ENCODE measurements around the gene TAF5. TPM values are rescaled to one million over a fixed set of nuclear protein-coding genes. Genes with fewer than 3 reads are reported as not detected.

Gene TAF5
- total RNA-seq (2012; rRNA removed) (3.6 and 5.0 TPM in 2 replicates), polyA plus RNA-seq (2012; rRNA removed) (1.7 and 1.9 TPM in 2 replicates), Bru-seq, nascent RNA (percentile 40 among the genes with signal in this experiment), BruChase-seq, experiment 1, labeled RNA remaining after a 6-hour chase (percentile 46 among the genes with signal in this experiment), BruChase-seq, experiment 2, labeled RNA remaining after a 2-hour chase (percentile 44 among the genes with signal in this experiment)
- polyA plus RNA-seq (2012; cell fraction: cytosol; rRNA removed), result 0.55 and 0.74 TPM in 2 replicates
- polyA plus RNA-seq (2012; cell fraction: nucleus; rRNA removed; ENCODE audit: low replicate concordance), result 1.1 and 1.5 TPM in 2 replicates
- long read RNA-seq, transcript TAF5-201 (11 exons, 3,268 nt), result major isoform, 10 of 14 reads
- long read RNA-seq, partial matches to known transcripts, result 3 of 14 reads
- long read RNA-seq, other reads (novel, unspliced or antisense), result 1 of 14 reads

GRCh38 chr10:103367782-103368518 is at the start of gene TAF5:
Gene TAF5, plus strand, starts transcription at chr10:103367976. Its CDS starts 14 bp downstream, at chr10:103367990.
- Histone ChIP-seq H3K4me3 (ENCODE audit: insufficient read depth, low read depth, low read length) (peak within 1 kb of the TSS; percentile 88), H4K5ac (ENCODE audit: low read depth, low read length) (peak within 1 kb of the TSS; percentile 37), H3K9me1 (ENCODE audit: insufficient read depth, low read length) (no peaks in the 10 kb centered on the region), H2AK9ac (replicated peaks; ENCODE audit: low read depth, low read length, poor library complexity) (peak within 1 kb of the TSS; percentile 80), H2BK120ac (ENCODE audit: low read depth, low read length) (no peak within 1 kb of the TSS), H3K9me3 (ENCODE audit: control insufficient read depth, insufficient read depth, low read length) (no peaks in the 10 kb centered on the region), H3K9ac (ENCODE audit: low read depth, low read length) (peak within 1 kb of the TSS; percentile 84), H2BK20ac (ENCODE audit: low read depth, low read length) (no peak within 1 kb of the TSS), H4K20me1 (ENCODE audit: insufficient read depth, low read length) (no peaks in the 10 kb centered on the region), H3K18ac (ENCODE audit: low read depth, low read length) (no peak within 1 kb of the TSS), H3K56ac (ENCODE audit: extremely low read depth, insufficient read depth, low read length) (no peak within 1 kb of the TSS), H2BK5ac (ENCODE audit: low read depth, low read length, poor library complexity, severe bottlenecking) (peak within 1 kb of the TSS; percentile 80), H3K79me1 (ENCODE audit: low read depth in 1 of 2, low read length in 2 of 2) (peaks cover 3 to 26% of the 10 kb centered on the region in 2 experiments; a peak in 2 of 4 replicates), H3K23ac (ENCODE audit: low read depth, low read length) (peak within 1 kb of the TSS; percentile 74; the same call in 1 of the 2 replicates), H3K4me2 (ENCODE audit: low read depth, low read length) (peak within 1 kb of the TSS; percentile 95), H3K27me3 (ENCODE audit: control insufficient read depth, insufficient read depth, low read length) (no peaks in the 10 kb centered on the region), H2BK15ac (ENCODE audit: low read depth, low read length) (no peak within 1 kb of the TSS), H3K14ac (replicated peaks; ENCODE audit: low read depth, low read length) (0 out of 2 replicates have a peak within 1 kb of the TSS, but pooled peaks have one; percentile 39), H3K4me1 (ENCODE audit: control insufficient read depth, insufficient read depth, low read length) (no peaks in the 10 kb centered on the region), H4K8ac (ENCODE audit: low read depth in 2 of 2, low read length in 2 of 2) (peak within 1 kb of the TSS; percentile 91), H3K4ac (ENCODE audit: low read depth, low read length) (peak within 1 kb of the TSS; percentile 10), H2AK5ac (ENCODE audit: low read depth, low read length) (no peak within 1 kb of the TSS), H2AFZ (replicated peaks; ENCODE audit: low read length, poor library complexity) (peak within 1 kb of the TSS; percentile 99), H3K36me3 (ENCODE audit: control insufficient read depth, insufficient read depth, low read length) (no peaks in the 10 kb centered on the region), H3K27ac (ENCODE audit: insufficient read depth, low read length) (peak within 1 kb of the TSS; percentile 82), H4K91ac (ENCODE audit: insufficient read depth, low read depth, low read length) (peak within 1 kb of the TSS; percentile 31)
- POLR2A ChIA-PET (ENCODE audit: unreplicated experiment), result interaction anchor here (0.5 kb wide), 1 partner anchor 135 kb away, joined by 3 read pairs; no protein-coding TSS in a partner anchor
- 0% methylated on average over 48 of the region's 81 CpGs; no CpG with 5 or more reads in 1 of the 2 experiments for WGBS, 2 experiments (ENCODE audit: extremely low coverage in 2 of 2, insufficient read length in 1 of 2)
- ATAC-seq (ENCODE audit: low read depth) (peak; percentile 88), DNase-seq (peak; percentile 96)
- CTCF ChIA-PET, result no interaction called here
- TF ChIP-seq CHD1 (IDR thresholded peaks at IDR 0.05; ENCODE audit: low read depth, low read length), result 0 out of 2 replicates have a peak, but pooled peaks have one; percentile 71
- no peak for TF ChIP-seq NFE2L2 (IDR thresholded peaks at IDR 0.05; ENCODE audit: low read depth, low read length)
- TF ChIP-seq BHLHE40 (IDR thresholded peaks at IDR 0.05; ENCODE audit: low read depth, low read length), result no peak
- peak; percentile 84; the same call in 1 of the 2 replicates for TF ChIP-seq MAZ (IDR thresholded peaks at IDR 0.05; ENCODE audit: borderline replicate concordance, low read depth, low read length)
- TF ChIP-seq ELK1 (IDR thresholded peaks at IDR 0.05; ENCODE audit: borderline replicate concordance, low read depth, low read length), result no peak
- TF ChIP-seq USF2 (IDR thresholded peaks at IDR 0.05; ENCODE audit: low read depth, low read length), result 0 out of 2 replicates have a peak, but pooled peaks have one; percentile 30
- TF ChIP-seq MXI1 (IDR thresholded peaks at IDR 0.05; ENCODE audit: borderline replicate concordance, low read depth, low read length), result peak; percentile 82; the same call in 1 of the 2 replicates
- TF ChIP-seq RFX5 (IDR thresholded peaks at IDR 0.05; ENCODE audit: low read depth, low read length), result no peak
- peak; percentile 69 for TF ChIP-seq CEBPB (IDR thresholded peaks at IDR 0.05; ENCODE audit: low read depth, low read length)
- peak; percentile 59; the same call in 1 of the 2 replicates for TF ChIP-seq POLR2A (IDR thresholded peaks at IDR 0.05; ENCODE audit: low read depth, low read length)
- intact Hi-C loops (cut with micrococcal nuclease), result no loop called here
- no TSS peak for BruUV-seq (replicated peaks)
- dilution Hi-C loops (cut with HindIII; ENCODE audit: low sequenced_read_pairs, unreplicated experiment), result no loop called here
- in situ Hi-C loops (cut with MboI; ENCODE audit: low sequenced_read_pairs), result no loop called here

All from IMR-90 (cell line).